Testis (tissue), 2 donors: ENCODE measurements around the gene LANCL1.

Experiments used
- POLR2A ChIP-seq: fragments of 450-650 bp; IDR thresholded peaks from one replicate; pipeline ENCODE4 v1.6.1; 2017; ENCODE audit warnings: antibody characterized with exemption, mild to moderate bottlenecking, moderate library complexity
- TF ChIP-seq, protein P1 (sequence below), 3 experiments: fragments of 450-650 bp in 2 of 3; fragments of 200-600 bp in 1 of 3; sonication (generic) in 1 of 3; IDR thresholded peaks; one replicate each; pipeline ENCODE4 v1.5.1; 2016 to 2019; ENCODE audit warnings: antibody characterized with exemption in 3 of 3, mild to moderate bottlenecking in 2 of 3, moderate library complexity in 1 of 3

GRCh38 chr2:210480079-210480478, 3.5 kb upstream of the LANCL1 start:
- TF ChIP-seq POLR2A: no peak
- TF ChIP-seq, protein P1, sequence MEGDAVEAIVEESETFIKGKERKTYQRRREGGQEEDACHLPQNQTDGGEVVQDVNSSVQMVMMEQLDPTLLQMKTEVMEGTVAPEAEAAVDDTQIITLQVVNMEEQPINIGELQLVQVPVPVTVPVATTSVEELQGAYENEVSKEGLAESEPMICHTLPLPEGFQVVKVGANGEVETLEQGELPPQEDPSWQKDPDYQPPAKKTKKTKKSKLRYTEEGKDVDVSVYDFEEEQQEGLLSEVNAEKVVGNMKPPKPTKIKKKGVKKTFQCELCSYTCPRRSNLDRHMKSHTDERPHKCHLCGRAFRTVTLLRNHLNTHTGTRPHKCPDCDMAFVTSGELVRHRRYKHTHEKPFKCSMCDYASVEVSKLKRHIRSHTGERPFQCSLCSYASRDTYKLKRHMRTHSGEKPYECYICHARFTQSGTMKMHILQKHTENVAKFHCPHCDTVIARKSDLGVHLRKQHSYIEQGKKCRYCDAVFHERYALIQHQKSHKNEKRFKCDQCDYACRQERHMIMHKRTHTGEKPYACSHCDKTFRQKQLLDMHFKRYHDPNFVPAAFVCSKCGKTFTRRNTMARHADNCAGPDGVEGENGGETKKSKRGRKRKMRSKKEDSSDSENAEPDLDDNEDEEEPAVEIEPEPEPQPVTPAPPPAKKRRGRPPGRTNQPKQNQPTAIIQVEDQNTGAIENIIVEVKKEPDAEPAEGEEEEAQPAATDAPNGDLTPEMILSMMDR (IDR thresholded peaks at IDR 0.05): no peak
